ENCODE measurements around the gene COL18A1. TPM values are rescaled to one million over a fixed set of nuclear protein-coding genes. Genes with fewer than 3 reads are reported as not detected.

The COL18A1 gene
- total RNA-seq, 1 donor = 8.6 TPM

DNA sequence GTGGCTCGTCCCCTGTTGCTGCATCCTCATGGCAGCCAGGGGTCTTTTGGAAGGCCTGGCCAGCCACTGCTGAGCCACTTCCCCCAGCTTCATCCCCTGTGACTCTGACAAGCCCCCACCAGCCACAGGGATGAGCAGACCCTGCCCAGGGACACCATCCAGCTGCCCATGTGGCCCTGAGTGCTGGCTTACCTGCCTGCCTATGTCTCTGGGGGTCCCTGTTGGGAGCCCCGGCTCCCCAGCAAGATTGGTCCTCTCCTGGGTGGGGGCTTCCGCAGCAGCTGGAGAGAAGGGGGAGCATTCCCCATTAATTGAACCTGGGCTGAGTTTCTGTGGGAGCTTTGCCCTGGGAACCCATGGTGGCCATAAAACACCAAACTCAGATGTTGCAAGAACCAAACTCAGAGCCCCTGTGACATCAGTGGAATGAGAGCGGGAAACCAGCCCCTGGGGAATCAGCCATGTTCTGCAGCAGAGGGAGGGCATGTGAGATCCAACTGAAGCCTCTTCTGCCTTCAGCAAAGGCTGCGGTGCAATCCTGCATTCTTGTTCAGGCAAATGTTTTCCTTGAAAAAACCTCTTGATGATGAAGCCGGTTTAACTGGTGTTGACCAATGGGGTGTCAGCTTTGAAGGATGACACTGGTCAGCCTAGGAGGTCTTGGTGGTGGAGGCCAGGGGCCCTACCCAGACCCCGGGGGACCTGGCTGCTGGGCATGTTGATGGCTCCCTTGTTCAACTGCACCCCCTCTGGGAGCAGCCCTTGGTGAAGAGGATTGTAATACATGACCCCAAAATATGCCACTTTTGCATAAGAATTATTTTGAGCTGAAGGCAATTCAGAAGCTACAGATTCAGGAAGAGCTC is 28.3 kb upstream of the COL18A1 start:
- Histone ChIP-seq H3K4me1 (ENCODE audit: insufficient read depth, low read length) (no peaks in the 10 kb centered on the region), H3K27me3 (ENCODE audit: insufficient read depth, low read length) (no peaks in the 10 kb centered on the region), H3K9me3 (ENCODE audit: low read depth, low read length) (no peaks in the 10 kb centered on the region), H3K4me3 (ENCODE audit: low read length) (no peak overlapping the region)

DNA sequence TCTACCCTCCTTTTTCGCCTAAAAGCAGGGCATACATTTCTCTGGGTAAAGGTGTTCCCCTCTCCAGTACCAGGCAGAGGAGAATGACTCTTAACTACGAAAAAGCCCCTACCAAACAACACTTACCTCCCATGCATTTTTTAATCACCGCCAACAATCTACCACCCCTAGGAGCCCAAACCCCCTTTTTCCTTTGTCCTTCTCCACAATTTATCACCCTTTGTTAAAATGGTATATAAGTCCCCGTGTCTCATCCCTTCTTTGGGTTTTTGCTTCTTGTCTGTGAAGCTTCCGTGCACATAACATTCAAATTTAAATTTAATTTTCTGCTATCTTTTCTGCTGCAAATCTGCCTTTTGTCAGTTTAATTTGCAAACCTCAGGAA is 27.6 kb upstream of the COL18A1 start:
- no peaks in the 10 kb centered on the region for H3K9me3 ChIP-seq (ENCODE audit: low read depth, low read length)
- H3K4me3 ChIP-seq (ENCODE audit: low read length) = no peak overlapping the region
- no peaks in the 10 kb centered on the region for H3K27me3 ChIP-seq (ENCODE audit: insufficient read depth, low read length)
- H3K4me1 ChIP-seq (ENCODE audit: insufficient read depth, low read length) = no peaks in the 10 kb centered on the region

DNA sequence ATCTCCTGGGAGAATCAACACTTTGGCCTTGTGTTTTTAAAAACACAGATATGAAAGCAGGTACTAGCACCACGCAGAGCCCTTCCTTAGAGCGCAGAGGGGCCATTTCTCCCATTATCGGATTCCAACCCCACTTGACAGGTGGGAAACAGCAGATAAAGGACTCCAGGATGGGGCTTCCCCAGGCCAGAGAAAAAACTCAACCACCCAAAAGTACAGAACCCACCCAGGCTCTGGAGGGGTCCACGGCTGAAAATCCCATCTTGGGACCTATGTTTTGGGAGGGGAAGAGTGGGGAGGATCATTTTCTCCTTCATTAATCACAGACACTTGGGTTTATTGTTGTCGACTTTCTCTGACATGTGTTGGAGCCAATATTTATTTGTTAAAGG is 27.1 kb upstream of the COL18A1 start:
- Histone ChIP-seq H3K4me1 (ENCODE audit: insufficient read depth, low read length) (no peaks in the 10 kb centered on the region), H3K27me3 (ENCODE audit: insufficient read depth, low read length) (no peaks in the 10 kb centered on the region), H3K4me3 (ENCODE audit: low read length) (no peak overlapping the region), H3K9me3 (ENCODE audit: low read depth, low read length) (no peaks in the 10 kb centered on the region)

DNA sequence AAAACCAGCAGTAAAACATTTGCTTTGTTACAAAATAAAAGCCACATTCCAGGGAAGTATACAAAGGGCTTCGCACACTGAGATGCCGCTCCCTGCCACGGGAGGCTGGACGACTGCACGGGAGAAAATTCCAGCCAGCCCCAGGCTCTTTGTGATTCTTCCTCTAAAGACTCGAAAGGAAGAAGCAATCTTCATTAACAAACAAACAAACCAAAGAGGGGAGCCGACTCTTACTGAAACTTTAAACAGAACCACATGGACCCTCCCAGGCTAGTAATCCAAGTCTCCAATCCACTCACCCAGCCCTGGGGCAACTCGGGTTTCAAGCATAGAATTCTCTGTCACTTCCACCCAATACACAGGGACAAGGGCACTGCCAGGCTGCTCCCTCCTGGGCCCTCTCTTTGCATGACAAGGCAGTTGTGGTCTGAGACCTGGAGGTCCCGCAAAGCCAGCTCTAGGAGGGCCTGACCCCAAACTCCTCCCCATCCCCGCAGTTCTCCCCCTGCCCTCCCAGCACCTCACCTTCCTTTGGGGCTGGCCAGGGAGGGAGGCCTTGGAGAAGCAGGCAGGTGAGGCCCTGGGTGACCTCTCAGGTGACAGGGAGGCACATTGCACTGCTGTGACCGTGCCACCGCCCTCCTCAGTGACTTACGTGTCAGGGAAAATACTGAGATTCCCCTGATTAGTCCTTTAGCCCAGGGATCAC is 26.6 kb upstream of the COL18A1 start:
- Histone ChIP-seq H3K27me3 (ENCODE audit: insufficient read depth, low read length) (no peaks in the 10 kb centered on the region), H3K4me3 (ENCODE audit: low read length) (no peak overlapping the region), H3K4me1 (ENCODE audit: insufficient read depth, low read length) (no peaks in the 10 kb centered on the region), H3K9me3 (ENCODE audit: low read depth, low read length) (no peaks in the 10 kb centered on the region)

DNA sequence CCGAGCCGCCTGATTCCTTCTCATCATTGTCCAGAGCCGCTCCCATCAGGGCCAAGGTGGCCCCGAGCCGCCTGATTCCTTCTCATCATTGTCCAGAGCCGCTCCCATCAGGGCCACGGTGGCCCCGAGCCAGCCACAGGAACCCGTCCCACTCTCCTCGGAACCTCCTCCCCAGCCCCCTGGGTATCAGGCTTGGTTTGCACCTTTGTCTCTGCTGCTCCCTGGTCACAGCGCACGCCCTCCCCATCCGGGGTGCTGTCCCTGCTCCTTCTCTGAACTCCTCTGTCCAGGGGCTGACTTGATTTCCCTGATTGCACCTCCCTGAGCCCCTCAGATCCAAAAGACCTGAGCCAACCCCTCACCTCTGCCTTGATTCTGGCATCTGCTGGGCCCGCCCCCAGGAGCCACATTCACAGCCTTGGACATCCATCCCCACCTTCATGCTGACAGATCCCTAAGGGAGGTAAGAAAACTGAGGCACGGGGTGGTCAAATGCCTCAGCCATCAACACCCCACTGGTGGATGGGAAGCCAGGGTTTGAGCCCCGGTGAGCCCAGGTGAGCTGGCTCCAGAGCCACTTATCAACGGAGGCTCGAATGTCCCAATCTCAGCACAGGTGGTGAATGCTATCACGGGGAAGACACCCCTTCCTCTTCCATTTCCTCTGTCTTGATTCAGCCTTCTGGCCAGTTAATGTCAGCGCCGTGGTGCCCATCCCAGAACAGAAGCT is 25.6 kb upstream of the COL18A1 start:
- no peak overlapping the region for H3K4me3 ChIP-seq (ENCODE audit: low read length)
- H3K9me3 ChIP-seq (ENCODE audit: low read depth, low read length) = no peaks in the 10 kb centered on the region
- H3K27me3 ChIP-seq (ENCODE audit: insufficient read depth, low read length) = no peaks in the 10 kb centered on the region
- no peaks in the 10 kb centered on the region for H3K4me1 ChIP-seq (ENCODE audit: insufficient read depth, low read length)

DNA sequence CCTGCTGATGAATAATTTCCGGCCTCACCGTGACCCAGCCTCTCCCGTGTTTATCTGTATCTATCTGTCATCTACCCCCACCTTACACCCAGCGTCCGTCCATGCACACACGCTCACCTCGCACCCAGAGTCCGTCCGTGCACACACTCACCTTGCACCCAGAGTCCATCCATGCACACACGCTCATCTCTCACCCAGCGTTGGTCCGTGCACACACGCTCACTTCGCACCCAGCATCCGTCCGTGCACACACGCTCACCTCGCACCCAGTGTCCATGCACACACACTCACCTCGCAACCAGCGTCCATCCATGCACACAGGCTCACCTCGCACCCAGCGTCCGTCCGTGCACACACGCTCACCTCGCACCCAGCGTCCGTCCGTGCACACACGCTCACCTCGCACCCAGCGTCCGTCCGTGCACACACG is 25.0 kb upstream of the COL18A1 start:
- Histone ChIP-seq H3K4me3 (ENCODE audit: low read length) (no peak overlapping the region), H3K9me3 (ENCODE audit: low read depth, low read length) (no peaks in the 10 kb centered on the region), H3K4me1 (ENCODE audit: insufficient read depth, low read length) (no peaks in the 10 kb centered on the region), H3K27me3 (ENCODE audit: insufficient read depth, low read length) (no peaks in the 10 kb centered on the region)

DNA sequence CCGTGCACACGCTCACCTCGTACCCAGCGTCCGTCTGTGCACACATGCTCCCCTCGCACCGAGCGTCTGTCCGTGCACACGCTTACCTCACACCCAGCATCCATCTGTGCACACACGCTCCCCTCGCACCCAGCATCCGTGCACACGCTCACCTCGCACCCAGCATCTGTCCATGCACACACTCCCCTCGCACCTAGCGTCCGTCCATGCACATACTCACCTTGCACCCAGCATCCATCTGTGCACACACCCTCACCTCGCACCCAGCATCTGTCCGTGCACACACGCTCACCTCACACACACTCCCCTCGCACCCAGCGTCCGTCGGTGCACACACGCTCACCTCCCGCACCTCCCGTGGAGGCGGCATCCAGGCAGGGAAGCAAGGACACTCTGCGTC is 24.4 kb upstream of the COL18A1 start:
- no peaks in the 10 kb centered on the region for H3K27me3 ChIP-seq (ENCODE audit: insufficient read depth, low read length)
- H3K4me1 ChIP-seq (ENCODE audit: insufficient read depth, low read length) = no peaks in the 10 kb centered on the region
- no peak overlapping the region for H3K4me3 ChIP-seq (ENCODE audit: low read length)
- H3K9me3 ChIP-seq (ENCODE audit: low read depth, low read length) = no peaks in the 10 kb centered on the region

DNA sequence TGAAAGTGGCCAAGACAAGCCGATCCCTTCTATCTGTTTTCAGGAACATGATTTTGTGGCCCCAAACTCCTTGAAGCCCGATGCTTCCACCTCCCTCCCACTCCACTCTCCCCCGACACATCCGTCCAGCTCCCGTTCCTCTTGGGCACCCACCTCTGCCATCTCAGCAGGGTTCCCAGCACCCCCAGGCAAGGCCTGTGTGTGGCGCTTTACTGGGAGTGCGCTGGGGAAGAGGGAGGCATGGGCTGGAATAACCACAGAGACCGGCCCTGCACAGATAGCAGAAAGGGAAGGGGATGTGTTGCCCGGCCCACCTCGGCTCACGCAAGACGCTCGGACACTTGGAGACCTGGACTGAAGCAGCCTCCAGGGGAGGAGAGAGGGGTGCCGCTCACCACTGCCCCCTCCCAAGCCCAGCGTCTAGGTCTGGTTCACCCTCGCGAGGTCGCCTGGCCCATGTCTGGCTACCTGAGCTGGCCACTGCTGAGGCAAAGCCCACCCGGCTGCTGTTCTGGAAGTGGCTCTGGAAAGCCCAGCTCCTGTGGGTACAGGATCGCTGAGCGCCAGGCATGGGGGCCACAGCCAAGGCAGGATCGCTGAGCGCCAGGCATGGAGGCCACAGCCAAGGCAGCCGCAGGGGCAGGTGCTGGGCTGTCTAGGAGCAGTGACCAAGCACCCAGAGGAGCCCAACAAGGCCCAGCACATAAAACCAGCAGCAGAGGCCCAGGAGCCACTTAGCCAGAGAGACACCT is 23.8 kb upstream of the COL18A1 start:
- no peaks in the 10 kb centered on the region for H3K27me3 ChIP-seq (ENCODE audit: insufficient read depth, low read length)

DNA sequence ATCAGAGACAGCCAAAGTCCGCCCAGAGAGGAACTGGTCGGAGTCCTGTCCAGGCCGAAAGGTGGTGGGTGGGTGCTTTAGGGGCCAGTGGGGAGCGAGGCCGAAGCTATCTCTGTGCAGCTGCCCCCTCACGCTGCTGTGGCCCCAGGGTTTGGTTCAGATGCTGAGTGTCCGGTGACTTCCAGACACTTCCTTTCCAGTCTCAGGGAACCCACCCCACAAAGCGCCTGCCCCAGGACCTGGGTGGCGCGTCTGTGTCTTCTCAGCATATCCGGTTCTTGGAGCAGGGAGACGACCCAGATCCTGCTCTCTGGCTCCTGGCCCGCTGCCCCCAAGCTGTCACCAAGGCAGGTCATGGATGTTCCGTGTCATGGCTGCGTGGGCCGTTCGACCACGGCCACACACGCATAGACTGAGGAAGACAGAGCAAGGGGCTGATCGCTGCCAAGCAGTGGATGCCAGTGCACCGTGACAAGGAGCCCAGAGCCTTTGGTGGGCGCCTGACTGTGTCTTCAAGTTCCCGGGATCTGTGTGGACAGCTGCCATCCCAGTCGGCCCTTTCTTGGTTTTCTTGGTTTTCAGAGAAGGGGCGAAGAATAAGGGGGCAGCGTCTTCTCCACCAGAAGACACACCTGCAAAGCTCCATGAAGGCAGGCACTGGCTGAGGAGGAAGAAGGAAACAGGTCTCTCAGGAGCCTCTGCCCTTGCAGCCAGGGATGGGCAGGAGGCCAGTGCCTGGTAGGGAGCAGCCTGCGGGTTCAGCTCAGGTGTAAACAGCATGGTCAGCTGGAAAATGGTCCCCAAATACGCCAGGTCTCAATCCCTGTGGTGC is 22.9 kb upstream of the COL18A1 start:
- Histone ChIP-seq H3K4me3 (ENCODE audit: low read length) (no peak overlapping the region), H3K27me3 (ENCODE audit: insufficient read depth, low read length) (no peaks in the 10 kb centered on the region), H3K9me3 (ENCODE audit: low read depth, low read length) (no peaks in the 10 kb centered on the region), H3K4me1 (ENCODE audit: insufficient read depth, low read length) (no peaks in the 10 kb centered on the region)

More for the DNA sequence above, 23.8 kb upstream of the COL18A1 start:
- H3K4me3 ChIP-seq (ENCODE audit: low read length) = no peak overlapping the region
- H3K9me3 ChIP-seq (ENCODE audit: low read depth, low read length) = no peaks in the 10 kb centered on the region
- H3K4me1 ChIP-seq (ENCODE audit: insufficient read depth, low read length) = no peaks in the 10 kb centered on the region

DNA sequence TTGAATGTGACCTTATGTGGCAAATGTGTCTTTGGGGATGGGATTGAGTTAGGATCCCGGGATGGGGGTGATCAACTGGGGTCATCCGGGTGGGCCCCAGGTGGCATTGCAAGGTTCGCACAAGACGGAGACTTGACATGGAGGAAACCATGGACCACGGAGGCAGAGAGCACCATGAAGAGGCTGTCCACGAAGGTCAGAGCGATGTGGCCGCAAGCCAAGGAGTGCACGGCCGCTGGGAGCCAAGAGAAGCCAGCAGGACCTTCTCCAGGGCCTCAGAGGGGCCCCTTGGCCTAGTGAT is 22.3 kb upstream of the COL18A1 start:
- no peak overlapping the region for H3K4me3 ChIP-seq (ENCODE audit: low read length)
- H3K4me1 ChIP-seq (ENCODE audit: insufficient read depth, low read length) = no peaks in the 10 kb centered on the region
- no peaks in the 10 kb centered on the region for H3K9me3 ChIP-seq (ENCODE audit: low read depth, low read length)
- H3K27me3 ChIP-seq (ENCODE audit: insufficient read depth, low read length) = no peaks in the 10 kb centered on the region

DNA sequence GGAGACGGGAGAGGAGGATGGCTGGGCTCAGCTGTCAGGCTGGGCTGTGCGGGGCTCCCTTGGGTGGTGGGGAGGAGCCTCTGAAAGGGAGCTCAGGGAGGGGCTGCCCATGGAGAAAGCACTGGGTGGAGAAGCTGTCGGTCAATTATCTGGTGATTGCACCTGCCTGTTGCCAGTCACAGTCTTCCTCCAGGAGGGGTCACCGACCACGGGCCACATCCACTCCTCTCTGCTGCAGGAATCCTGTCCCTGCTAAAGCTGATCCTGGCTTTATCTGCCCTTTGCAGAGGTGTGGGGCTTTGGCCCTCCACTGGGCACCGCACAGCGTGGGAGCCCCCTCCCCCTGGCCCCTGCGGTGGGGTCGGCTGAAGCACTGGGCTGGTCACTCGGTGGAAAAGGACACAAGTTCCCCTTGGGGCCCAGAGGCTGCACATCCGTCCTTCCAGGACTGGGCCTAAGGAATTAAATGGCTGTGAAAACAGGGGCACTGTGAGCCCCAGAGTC is 21.8 kb upstream of the COL18A1 start:
- Histone ChIP-seq H3K4me1 (ENCODE audit: insufficient read depth, low read length) (no peaks in the 10 kb centered on the region), H3K4me3 (ENCODE audit: low read length) (no peak overlapping the region), H3K27me3 (ENCODE audit: insufficient read depth, low read length) (no peaks in the 10 kb centered on the region), H3K9me3 (ENCODE audit: low read depth, low read length) (no peaks in the 10 kb centered on the region)

DNA sequence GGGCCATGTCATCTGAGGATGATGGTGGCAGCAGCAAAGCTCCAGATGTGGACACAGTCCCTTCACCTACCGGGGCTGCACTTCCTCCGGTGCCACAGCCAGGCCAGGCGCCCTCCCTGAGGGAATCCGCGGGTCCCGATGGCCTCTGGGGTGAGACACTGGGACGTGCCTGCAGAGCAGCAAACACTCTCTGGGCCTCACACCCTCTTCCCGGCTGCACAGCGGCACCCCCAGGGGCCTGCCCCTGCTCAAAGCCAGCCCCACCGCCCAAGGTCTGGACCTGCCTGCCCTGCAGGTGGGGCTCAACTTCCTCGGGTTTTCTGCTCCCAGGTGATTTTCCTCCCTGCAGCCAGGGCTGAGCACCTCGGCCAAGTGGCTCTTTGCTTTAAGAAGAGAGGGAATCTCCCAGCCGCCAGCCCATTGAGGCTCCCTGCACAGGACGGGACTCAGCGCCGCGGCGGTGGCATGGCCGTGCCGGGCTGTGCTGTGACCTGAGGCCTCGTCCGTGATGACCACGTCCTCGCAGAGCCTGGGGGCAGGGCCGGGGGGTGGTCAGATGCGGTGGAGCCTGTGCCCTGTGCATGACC is 21.3 kb upstream of the COL18A1 start:
- Histone ChIP-seq H3K4me3 (ENCODE audit: low read length) (no peak overlapping the region), H3K4me1 (ENCODE audit: insufficient read depth, low read length) (no peaks in the 10 kb centered on the region), H3K9me3 (ENCODE audit: low read depth, low read length) (no peaks in the 10 kb centered on the region), H3K27me3 (ENCODE audit: insufficient read depth, low read length) (no peaks in the 10 kb centered on the region)

DNA sequence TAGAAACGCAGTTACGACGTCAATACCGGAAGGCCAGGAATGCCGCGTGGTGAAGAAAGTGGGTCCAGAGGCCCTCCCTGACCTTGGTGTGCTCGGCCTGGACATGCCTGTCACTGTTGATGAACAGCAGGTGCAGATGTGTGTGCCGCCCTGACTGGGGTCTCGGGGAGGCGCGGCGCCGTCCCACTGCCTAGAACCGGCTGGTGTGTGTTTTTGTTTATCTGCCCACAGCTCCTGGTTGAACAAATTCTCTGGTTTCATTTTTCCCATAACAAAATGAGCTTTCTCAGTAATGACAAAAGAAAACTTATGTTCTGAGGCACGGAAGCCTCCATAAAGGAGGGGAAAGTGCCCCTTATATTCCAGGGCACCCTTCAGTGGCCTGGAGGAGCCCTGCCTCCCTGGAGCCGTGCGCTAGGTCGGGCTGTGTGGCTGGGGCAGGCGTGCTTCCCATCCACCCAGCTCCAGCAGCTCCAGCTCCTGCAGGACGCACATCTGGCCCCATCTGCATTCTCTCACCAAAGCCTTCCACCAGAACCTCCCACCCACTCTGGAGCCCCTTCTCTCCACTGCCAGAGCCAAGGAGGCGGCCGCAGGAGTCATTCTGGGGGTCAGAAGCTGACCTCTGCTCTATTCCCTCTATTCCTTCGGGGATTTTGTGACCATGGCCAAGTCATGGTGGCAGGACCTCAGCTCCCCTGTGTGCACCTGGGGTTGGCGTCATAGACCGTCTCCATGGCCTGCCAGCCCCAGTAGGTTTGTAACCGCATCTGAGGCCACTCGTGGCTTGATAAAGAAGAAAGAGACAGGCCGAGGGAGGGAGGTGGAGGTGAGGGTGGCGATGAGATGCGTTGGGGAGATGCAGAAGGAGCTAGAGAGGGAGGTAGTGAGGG is 20.1 kb upstream of the COL18A1 start:
- H3K4me1 ChIP-seq (ENCODE audit: insufficient read depth, low read length) = no peaks in the 10 kb centered on the region
- no peaks in the 10 kb centered on the region for H3K27me3 ChIP-seq (ENCODE audit: insufficient read depth, low read length)
- no peak overlapping the region for H3K4me3 ChIP-seq (ENCODE audit: low read length)
- H3K9me3 ChIP-seq (ENCODE audit: low read depth, low read length) = no peaks in the 10 kb centered on the region
